Neural progenitor cell (in vitro differentiated cells): ENCODE results near the gene DOLPP1. TPM values are rescaled to one million over a fixed set of nuclear protein-coding genes. Genes with fewer than 3 reads are reported as not detected.
A peak's percentile ranks its signal among the peaks of the same experiment; 100 is the strongest.

Source experiments
- DNase-seq: peaks from one replicate; pipeline ENCODE4 v3.0.0-alpha.2; 2016; ENCODE audit warnings: low spot score
- H2AFZ ChIP-seq: fragments of 200-600 bp; sonication (generic); replicated peaks from 2 replicates; pipeline ENCODE4 v1.6.1; 2016; ENCODE audit warnings: antibody characterized with exemption
- H3F3A ChIP-seq: fragments of 200-600 bp; sonication (generic); 2 replicates; pipeline ENCODE4 v1.6.1; 2016; ENCODE audit warnings: antibody characterized with exemption, low read depth
- H3K27ac ChIP-seq: fragments of 200-600 bp; sonication (generic); 2 replicates; pipeline ENCODE4 v1.5.1; 2016; ENCODE audit warnings: mild to moderate bottlenecking
- H3K27me3 ChIP-seq: fragments of 200-600 bp; sonication (generic); 2 replicates; pipeline ENCODE4 v1.6.1; 2016; ENCODE audit warnings: mild to moderate bottlenecking, moderate library complexity
- H3K36me3 ChIP-seq: fragments of 200-600 bp; sonication (generic); 2 replicates; pipeline ENCODE4 v1.5.1; 2016
- H3K4me1 ChIP-seq: fragments of 200-600 bp; sonication (generic); 2 replicates; pipeline ENCODE4 v1.6.1; 2016; ENCODE audit warnings: mixed run types
- H3K4me2 ChIP-seq: fragments of 200-600 bp; sonication (generic); 2 replicates; pipeline ENCODE4 v1.6.1; 2016
- H3K4me3 ChIP-seq: fragments of 200-600 bp; sonication (generic); 2 replicates; pipeline ENCODE4 v1.5.1; 2016
- H3K79me2 ChIP-seq: fragments of 200-600 bp; sonication (generic); 2 replicates; pipeline ENCODE4 v1.6.1; 2016; ENCODE audit warnings: low read depth
- H3K9ac ChIP-seq: fragments of 200-600 bp; sonication (generic); 2 replicates; pipeline ENCODE4 v1.6.1; 2016
- H3K9me3 ChIP-seq: fragments of 200-600 bp; sonication (generic); 2 replicates; pipeline ENCODE4 v1.5.1; 2016; ENCODE audit warnings: low read depth
- H4K20me1 ChIP-seq: fragments of 200-600 bp; sonication (generic); 2 replicates; pipeline ENCODE4 v1.6.1; 2016; ENCODE audit warnings: low read depth
- H3K27ac Mint-ChIP-seq: 3 replicates; pipeline ENCODE4 v1.8.0; 2021; ENCODE audit warnings: mixed read lengths
- H3K27me3 Mint-ChIP-seq: 2 replicates; pipeline ENCODE4 v1.8.0; 2022; ENCODE audit warnings: low read depth, mild to moderate bottlenecking, inconsistent platforms, moderate library complexity, mixed read lengths; ENCODE audit not compliant: insufficient read depth
- H3K36me3 Mint-ChIP-seq: 3 replicates; pipeline ENCODE4 v1.8.0; 2021; ENCODE audit warnings: mixed read lengths
- H3K4me1 Mint-ChIP-seq: 3 replicates; pipeline ENCODE4 v1.8.0; 2021; ENCODE audit warnings: mixed read lengths
- H3K4me3 Mint-ChIP-seq: 3 replicates; pipeline ENCODE4 v1.8.0; 2021; ENCODE audit warnings: mild to moderate bottlenecking, moderate library complexity, mixed read lengths
- H3K9me3 Mint-ChIP-seq: 3 replicates; pipeline ENCODE4 v1.8.0; 2020; ENCODE audit warnings: mixed read lengths
- EZH2 ChIP-seq: fragments of 200-600 bp; sonication (generic); IDR thresholded peaks from 2 replicates; pipeline ENCODE4 v1.6.1; 2017; ENCODE audit warnings: antibody characterized with exemption, mild to moderate bottlenecking, moderate library complexity
- EZH2phosphoT487 ChIP-seq: fragments of 200-600 bp; sonication (generic); IDR thresholded peaks from 2 replicates; pipeline ENCODE4 v1.6.1; 2017; ENCODE audit warnings: antibody characterized with exemption
- total RNA-seq: library from RNA; depleted of rRNA; stranded (reverse); fragments of >200 nt; gene quantifications from 2 replicates; pipeline ENCODE4 v1.2.3, GENCODE V29; 2015; ENCODE audit warnings: low replicate concordance
- TF ChIP-seq, protein P1 (sequence below): fragments of 200-600 bp; sonication (generic); IDR thresholded peaks from 2 replicates; pipeline ENCODE4 v1.5.1; 2017; ENCODE audit warnings: antibody characterized with exemption, mild to moderate bottlenecking

The DOLPP1 gene
- total RNA-seq, 1 donor from 2014 or later, result 25.1 TPM

DNA sequence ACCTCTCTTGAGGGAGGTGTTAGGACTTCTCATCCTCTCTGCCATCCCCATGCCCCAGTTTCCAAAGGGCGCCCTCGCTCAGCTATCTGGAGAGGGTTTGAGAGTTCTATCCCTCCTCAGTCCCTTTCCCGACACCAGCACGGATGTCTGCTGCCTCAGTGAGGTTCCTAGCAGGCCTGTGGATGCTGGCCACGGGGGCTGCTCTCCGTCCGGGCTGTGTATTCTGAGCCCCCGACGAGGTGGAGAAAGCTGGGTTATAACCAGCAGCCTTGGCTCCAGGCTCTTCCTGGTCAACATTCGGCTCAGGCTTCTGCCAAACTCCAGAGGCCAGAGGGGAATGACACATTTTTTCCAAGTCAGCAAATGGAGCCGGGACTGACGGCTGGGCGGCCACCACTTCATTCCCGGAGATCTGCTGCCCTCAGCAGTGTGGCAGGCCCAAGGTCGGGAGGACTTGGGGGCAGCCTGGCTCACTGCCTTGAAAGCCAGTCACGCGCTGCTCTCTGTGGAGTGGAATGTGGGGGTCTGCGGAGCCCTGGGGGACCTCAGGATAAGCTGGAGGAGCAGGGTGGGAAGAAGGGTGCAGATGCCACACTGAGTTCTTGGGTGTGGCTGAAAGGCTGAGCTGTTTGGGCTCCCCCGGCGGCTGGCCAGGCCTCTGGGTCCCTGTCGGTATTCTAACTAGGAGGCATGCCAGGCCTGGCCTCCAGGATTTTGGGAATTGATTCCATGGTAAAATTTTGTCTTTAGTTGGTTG lies 57.7 kb downstream of the DOLPP1 start:
- Mint-ChIP-seq H3K4me1 (peaks cover 53% of the 10 kb centered on the region), H3K27me3 (peaks cover 8% of the 10 kb centered on the region), H3K27ac (peak overlapping the region; percentile 99), H3K4me3 (peak overlapping the region; percentile 83), H3K36me3 (peaks cover 11% of the 10 kb centered on the region), H3K9me3 (no peaks in the 10 kb centered on the region)
- H3K9me3 ChIP-seq, result no peaks in the 10 kb centered on the region
- no peak overlapping the region for H3K4me3 ChIP-seq
- H3K27me3 ChIP-seq, result no peaks in the 10 kb centered on the region
- DNase-seq, result no peak
- no peak overlapping the region for H2AFZ ChIP-seq
- H4K20me1 ChIP-seq, result no peaks in the 10 kb centered on the region
- H3K27ac ChIP-seq, result no peak overlapping the region
- no peak overlapping the region for H3K4me2 ChIP-seq
- H3F3A ChIP-seq, result peaks cover 36% of the 10 kb centered on the region
- H3K79me2 ChIP-seq, result peaks cover 27% of the 10 kb centered on the region
- TF ChIP-seq EZH2, result no peak
- no peak for TF ChIP-seq EZH2phosphoT487
- TF ChIP-seq, protein P1, sequence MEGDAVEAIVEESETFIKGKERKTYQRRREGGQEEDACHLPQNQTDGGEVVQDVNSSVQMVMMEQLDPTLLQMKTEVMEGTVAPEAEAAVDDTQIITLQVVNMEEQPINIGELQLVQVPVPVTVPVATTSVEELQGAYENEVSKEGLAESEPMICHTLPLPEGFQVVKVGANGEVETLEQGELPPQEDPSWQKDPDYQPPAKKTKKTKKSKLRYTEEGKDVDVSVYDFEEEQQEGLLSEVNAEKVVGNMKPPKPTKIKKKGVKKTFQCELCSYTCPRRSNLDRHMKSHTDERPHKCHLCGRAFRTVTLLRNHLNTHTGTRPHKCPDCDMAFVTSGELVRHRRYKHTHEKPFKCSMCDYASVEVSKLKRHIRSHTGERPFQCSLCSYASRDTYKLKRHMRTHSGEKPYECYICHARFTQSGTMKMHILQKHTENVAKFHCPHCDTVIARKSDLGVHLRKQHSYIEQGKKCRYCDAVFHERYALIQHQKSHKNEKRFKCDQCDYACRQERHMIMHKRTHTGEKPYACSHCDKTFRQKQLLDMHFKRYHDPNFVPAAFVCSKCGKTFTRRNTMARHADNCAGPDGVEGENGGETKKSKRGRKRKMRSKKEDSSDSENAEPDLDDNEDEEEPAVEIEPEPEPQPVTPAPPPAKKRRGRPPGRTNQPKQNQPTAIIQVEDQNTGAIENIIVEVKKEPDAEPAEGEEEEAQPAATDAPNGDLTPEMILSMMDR, result no peak
- H3K4me1 ChIP-seq, result peaks cover 36% of the 10 kb centered on the region
- H3K36me3 ChIP-seq, result no peaks in the 10 kb centered on the region
- H3K9ac ChIP-seq, result no peak overlapping the region

DNA sequence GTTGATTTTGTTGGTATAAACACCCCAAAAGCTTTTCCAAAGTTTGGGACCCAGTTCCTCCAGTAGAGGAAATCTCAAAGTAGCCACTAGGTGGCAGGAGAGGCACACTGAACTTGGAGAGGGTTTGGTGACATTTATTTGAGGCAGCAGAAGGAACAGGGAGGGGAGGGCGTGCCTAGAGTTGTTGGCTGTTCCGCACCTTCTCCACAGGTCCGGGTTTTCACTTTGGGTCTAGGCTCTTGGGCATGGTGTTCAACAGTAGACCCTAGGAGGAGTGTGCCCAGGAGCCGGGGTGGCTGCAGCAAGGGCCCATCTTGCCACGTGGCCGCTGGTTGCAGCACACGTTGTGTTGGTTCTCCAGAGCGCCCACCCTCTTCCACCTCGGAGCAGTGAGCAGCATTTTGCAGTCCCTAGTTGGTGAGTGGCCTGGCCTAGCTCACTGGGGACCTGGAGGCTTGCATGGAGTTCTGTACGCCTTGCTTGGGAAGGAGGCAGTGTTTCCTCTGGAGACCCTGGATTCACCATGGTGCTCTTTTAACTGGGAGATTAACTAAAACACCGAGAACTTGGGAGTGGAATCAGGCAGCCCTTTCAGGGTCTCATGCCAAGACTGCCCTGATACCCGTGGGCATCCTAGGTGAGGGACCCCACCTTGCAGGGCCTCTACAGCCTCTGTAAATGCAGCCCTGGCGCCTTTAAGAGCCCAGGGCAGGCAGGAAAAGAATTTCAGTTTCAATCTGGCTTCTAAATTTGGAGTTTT lies 58.5 kb downstream of the DOLPP1 start:
- no peaks in the 10 kb centered on the region for H3K9me3 Mint-ChIP-seq
- peaks cover 56% of the 10 kb centered on the region for H3K4me1 Mint-ChIP-seq

DNA sequence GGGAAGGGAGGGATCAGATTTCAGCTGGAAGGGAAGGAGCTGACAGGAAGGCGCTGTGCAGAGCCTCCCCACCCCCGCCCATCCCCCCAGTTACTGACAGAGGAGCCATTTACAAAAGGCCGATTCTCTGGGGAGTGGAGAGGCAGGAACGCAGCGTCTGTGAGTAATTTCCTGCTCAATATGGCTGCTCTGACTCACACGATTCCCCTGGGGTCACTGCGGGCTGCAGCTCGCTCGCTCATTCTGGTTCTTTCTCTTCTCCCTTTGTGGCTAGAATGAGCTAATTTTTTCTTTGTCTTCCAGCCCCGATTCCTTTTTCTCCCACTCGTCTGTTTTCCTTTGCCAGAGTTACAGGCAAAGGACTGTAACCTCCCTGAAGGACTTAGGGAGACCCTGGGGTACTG lies 59.1 kb downstream of the DOLPP1 start:
- Mint-ChIP-seq H3K27ac (peak overlapping the region; percentile 99), H3K4me1 (peaks cover 58% of the 10 kb centered on the region), H3K9me3 (no peaks in the 10 kb centered on the region), H3K36me3 (peaks cover 13% of the 10 kb centered on the region), H3K4me3 (peak overlapping the region; percentile 83), H3K27me3 (peaks cover 9% of the 10 kb centered on the region)
- H3K79me2 ChIP-seq, result peaks cover 33% of the 10 kb centered on the region
- peaks cover 2% of the 10 kb centered on the region for H4K20me1 ChIP-seq
- peak overlapping the region; percentile 94 for H3K27ac ChIP-seq
- peak overlapping the region; percentile 30 for H3K4me3 ChIP-seq
- H3K4me2 ChIP-seq, result peak overlapping the region; percentile 62
- no peak overlapping the region for H3K9ac ChIP-seq
- no peaks in the 10 kb centered on the region for H3K27me3 ChIP-seq
- no peaks in the 10 kb centered on the region for H3K9me3 ChIP-seq
- H3K4me1 ChIP-seq, result peaks cover 39% of the 10 kb centered on the region
- peaks cover 40% of the 10 kb centered on the region for H3F3A ChIP-seq
- TF ChIP-seq, protein P1, result no peak
- TF ChIP-seq EZH2phosphoT487 (no peak), EZH2 (no peak)
- DNase-seq, result peak; percentile 94
- H2AFZ ChIP-seq, result no peak overlapping the region
- no peaks in the 10 kb centered on the region for H3K36me3 ChIP-seq

More for the DNA sequence above, 58.5 kb downstream of the DOLPP1 start:
- H3K79me2 ChIP-seq, result peaks cover 33% of the 10 kb centered on the region
- peaks cover 39% of the 10 kb centered on the region for H3K4me1 ChIP-seq
- no peaks in the 10 kb centered on the region for H3K36me3 ChIP-seq
- no peak overlapping the region for H3K9ac ChIP-seq
- DNase-seq, result peak; percentile 86
- no peaks in the 10 kb centered on the region for H4K20me1 ChIP-seq
- H3K36me3 Mint-ChIP-seq, result peaks cover 16% of the 10 kb centered on the region
- TF ChIP-seq EZH2 (no peak), EZH2phosphoT487 (no peak)
- TF ChIP-seq, protein P1, result peak; percentile 92
- H3K4me3 Mint-ChIP-seq, result peak overlapping the region; percentile 83
- no peak overlapping the region for H2AFZ ChIP-seq
- peak overlapping the region; percentile 62 for H3K4me2 ChIP-seq
- H3K9me3 ChIP-seq, result no peaks in the 10 kb centered on the region
- H3K4me3 ChIP-seq, result peak overlapping the region; percentile 30
- H3K27ac Mint-ChIP-seq, result peak overlapping the region; percentile 99
- H3K27me3 ChIP-seq, result no peaks in the 10 kb centered on the region
- H3F3A ChIP-seq, result peaks cover 36% of the 10 kb centered on the region
- peaks cover 9% of the 10 kb centered on the region for H3K27me3 Mint-ChIP-seq
- peak overlapping the region; percentile 94 for H3K27ac ChIP-seq

Other genes with a start within 250 kb of the DOLPP1 start
- 21.7 and 29.1 TPM in 2 replicates for gene KYAT1, start 199.2 kb upstream of the DOLPP1 start, total RNA-seq
- 17.1 and 42.8 TPM in 2 replicates for gene LRRC8A, start 199.0 kb upstream of the DOLPP1 start, total RNA-seq
- gene PHYHD1, start 160.1 kb upstream of the DOLPP1 start, total RNA-seq, result 15.2 and 19.0 TPM in 2 replicates
- 8.2 and 16.8 TPM in 2 replicates for gene DOLK, start 133.5 kb upstream of the DOLPP1 start, total RNA-seq
- 66.7 and 80.0 TPM in 2 replicates for gene NUP188, start 133.4 kb upstream of the DOLPP1 start, total RNA-seq
- 45.7 and 98.8 TPM in 2 replicates for gene SH3GLB2, start 52.8 kb upstream of the DOLPP1 start, total RNA-seq
- gene MIGA2, start 44.5 kb upstream of the DOLPP1 start, total RNA-seq, result 10.8 and 39.1 TPM in 2 replicates
- 10.1 and 19.3 TPM in 2 replicates for gene CRAT, start 29.7 kb downstream of the DOLPP1 start, total RNA-seq
- gene PTPA, start 30.3 kb downstream of the DOLPP1 start, total RNA-seq, result 82.4 and 133 TPM in 2 replicates
- gene IER5L, start 97.2 kb downstream of the DOLPP1 start, total RNA-seq, result 12.2 and 32.7 TPM in 2 replicates